Activated CD4-positive, alpha-beta T cell treated with anti-CD3 and anti-CD28 coated beads, Interleukin-2, amount 50 U/mL, for 16 hours (primary cell): ENCODE measurements around the gene EFHC1.

Experiments used
- DNase-seq: peaks from one replicate; pipeline ENCODE4 v3.0.0-alpha.2; 2020

The EFHC1 gene

GRCh38 chr6:52523378-52524142 lies 103.4 kb downstream of the EFHC1 start:
- DNase-seq = no peak

GRCh38 chr6:52524918-52525317 lies 104.8 kb downstream of the EFHC1 start:
- no peak for DNase-seq

- no peak for DNase-seq
These were observed 106.5 kb downstream of the EFHC1 start for GRCh38 chr6:52526634-52527033.

- no peak for DNase-seq
These were observed 107.3 kb downstream of the EFHC1 start for GRCh38 chr6:52527436-52527835.

GRCh38 chr6:52529311-52529710 lies 109.2 kb downstream of the EFHC1 start:
- DNase-seq = no peak

- no peak for DNase-seq
These were observed 110.2 kb downstream of the EFHC1 start for GRCh38 chr6:52530351-52530750.

- no peak for DNase-seq
These were observed 111.3 kb downstream of the EFHC1 start for GRCh38 chr6:52531396-52531795.

GRCh38 chr6:52531834-52532233 lies 111.7 kb downstream of the EFHC1 start:
- DNase-seq = no peak

GRCh38 chr6:52532457-52532856 lies 112.3 kb downstream of the EFHC1 start:
- no peak for DNase-seq

GRCh38 chr6:52533491-52533890 lies 113.3 kb downstream of the EFHC1 start:
- no peak for DNase-seq

- DNase-seq = no peak
These were observed 114.2 kb downstream of the EFHC1 start for GRCh38 chr6:52534363-52534762.

- peak; percentile 75 for DNase-seq
These were observed 114.8 kb downstream of the EFHC1 start for GRCh38 chr6:52534966-52535390.

- DNase-seq = no peak
These were observed 115.7 kb downstream of the EFHC1 start for GRCh38 chr6:52535711-52536423.

- no peak for DNase-seq
These were observed 116.3 kb downstream of the EFHC1 start for GRCh38 chr6:52536424-52536916.

- peak; percentile 67 for DNase-seq
These were observed 117.0 kb downstream of the EFHC1 start for GRCh38 chr6:52537001-52537753.

- no peak for DNase-seq
These were observed 118.2 kb downstream of the EFHC1 start for GRCh38 chr6:52538252-52538900.

- no peak for DNase-seq
These were observed 118.8 kb downstream of the EFHC1 start for GRCh38 chr6:52538901-52539354.

GRCh38 chr6:52539607-52540006 lies 119.5 kb downstream of the EFHC1 start:
- no peak for DNase-seq

GRCh38 chr6:52540286-52540902 lies 120.3 kb downstream of the EFHC1 start:
- DNase-seq = no peak

- no peak for DNase-seq
These were observed 121.0 kb downstream of the EFHC1 start for GRCh38 chr6:52541135-52541534.

- no peak for DNase-seq
These were observed 123.1 kb downstream of the EFHC1 start for GRCh38 chr6:52543262-52543661.
